D721Med (cell line): Measurements from ENCODE around the gene PSENEN.

Experiments
- DNase-seq: peaks from one replicate; pipeline ENCODE4 v3.0.0; 2011; ENCODE audit warnings: low spot score; ENCODE audit not compliant: insufficient read length
- FAIRE-seq: peaks from 2 replicates; lab custom pipeline; 2011; peaks lifted over from hg19 to GRCh38; lab: Jason Lieb, UNC
- TF ChIP-seq, protein P1 (sequence below): IDR thresholded peaks from 2 replicates; pipeline ENCODE4 v1.5.1; 2012; ENCODE audit warnings: mild to moderate bottlenecking, control low read depth; ENCODE audit not compliant: insufficient read depth; ENCODE audit errors: missing control alignments

PSENEN gene

DNA sequence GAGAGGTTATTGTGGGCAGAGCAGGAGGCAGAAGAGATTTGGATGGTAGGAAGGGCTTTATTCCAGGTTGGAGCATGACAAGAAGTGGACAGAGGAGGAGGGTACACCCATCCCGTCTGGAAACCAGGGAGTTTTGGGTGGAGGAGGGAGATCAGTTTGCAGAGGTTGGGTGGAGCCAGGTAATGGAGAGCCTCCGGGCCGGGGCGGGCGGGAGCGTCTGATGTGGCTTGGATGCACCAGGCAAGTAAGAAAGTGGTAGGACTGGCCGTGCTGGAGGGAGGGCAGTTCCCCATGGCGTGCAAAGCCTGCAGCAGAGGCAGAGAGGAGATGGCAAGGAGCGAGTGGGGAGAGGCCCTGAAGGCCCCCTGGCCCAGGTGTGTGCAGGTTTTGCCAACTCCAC, 14.1 kb upstream of the PSENEN start:
- TF ChIP-seq, protein P1, sequence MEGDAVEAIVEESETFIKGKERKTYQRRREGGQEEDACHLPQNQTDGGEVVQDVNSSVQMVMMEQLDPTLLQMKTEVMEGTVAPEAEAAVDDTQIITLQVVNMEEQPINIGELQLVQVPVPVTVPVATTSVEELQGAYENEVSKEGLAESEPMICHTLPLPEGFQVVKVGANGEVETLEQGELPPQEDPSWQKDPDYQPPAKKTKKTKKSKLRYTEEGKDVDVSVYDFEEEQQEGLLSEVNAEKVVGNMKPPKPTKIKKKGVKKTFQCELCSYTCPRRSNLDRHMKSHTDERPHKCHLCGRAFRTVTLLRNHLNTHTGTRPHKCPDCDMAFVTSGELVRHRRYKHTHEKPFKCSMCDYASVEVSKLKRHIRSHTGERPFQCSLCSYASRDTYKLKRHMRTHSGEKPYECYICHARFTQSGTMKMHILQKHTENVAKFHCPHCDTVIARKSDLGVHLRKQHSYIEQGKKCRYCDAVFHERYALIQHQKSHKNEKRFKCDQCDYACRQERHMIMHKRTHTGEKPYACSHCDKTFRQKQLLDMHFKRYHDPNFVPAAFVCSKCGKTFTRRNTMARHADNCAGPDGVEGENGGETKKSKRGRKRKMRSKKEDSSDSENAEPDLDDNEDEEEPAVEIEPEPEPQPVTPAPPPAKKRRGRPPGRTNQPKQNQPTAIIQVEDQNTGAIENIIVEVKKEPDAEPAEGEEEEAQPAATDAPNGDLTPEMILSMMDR, result no peak
- FAIRE-seq (no peak), DNase-seq (peak; percentile 12)

DNA sequence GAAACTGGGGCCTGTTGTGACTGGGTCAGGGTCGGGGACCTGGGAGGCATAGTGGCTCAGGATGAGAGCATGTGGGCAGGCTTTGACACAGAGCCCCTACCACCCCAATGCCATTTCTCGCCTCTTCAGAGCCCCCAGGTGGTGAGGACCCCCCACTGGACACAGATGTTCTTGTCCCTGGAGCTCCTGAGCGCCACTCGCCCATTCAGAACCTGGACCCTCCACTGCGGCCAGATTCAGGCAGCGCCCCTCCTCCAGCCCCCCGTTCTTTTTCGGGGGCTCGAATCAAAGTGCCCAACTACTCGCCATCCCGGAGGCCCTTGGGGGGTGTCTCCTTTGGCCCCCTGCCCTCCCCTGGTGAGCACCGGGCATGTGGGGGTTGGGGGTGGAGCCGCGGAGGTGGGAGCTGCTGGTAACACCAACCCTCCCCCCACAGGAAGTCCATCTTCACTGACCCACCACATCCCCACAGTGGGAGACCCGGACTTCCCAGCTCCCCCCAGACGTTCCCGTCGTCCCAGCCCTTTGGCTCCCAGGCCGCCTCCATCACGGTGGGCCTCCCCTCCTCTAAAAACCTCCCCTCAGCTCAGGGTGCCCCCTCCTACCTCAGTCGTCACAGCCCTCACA, 13.6 kb upstream of the PSENEN start:
- no peak for FAIRE-seq
- peak; percentile 15 for DNase-seq
- TF ChIP-seq, protein P1, result no peak

DNA sequence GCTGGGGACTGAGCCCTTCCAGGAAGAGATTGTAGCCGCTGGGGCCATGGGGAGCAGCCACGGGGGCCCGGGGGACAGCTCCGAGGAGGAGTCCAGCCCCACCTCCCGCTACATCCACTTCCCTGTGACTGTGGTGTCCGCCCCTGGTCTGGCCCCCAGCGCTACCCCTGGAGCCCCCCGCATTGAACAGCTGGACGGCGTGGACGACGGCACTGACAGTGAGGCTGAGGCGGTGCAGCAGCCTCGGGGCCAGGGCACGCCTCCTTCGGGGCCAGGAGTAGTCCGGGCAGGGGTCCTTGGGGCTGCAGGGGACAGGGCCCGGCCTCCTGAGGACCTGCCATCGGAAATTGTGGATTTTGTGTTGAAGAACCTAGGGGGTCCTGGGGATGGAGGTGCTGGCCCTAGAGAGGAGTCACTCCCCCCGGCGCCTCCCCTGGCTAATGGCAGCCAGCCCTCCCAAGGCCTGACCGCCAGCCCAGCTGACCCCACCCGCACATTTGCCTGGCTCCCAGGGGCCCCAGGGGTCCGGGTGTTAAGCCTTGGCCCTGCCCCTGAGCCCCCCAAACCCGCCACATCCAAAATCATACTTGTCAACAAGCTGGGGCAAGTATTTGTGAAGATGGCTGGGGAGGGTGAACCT, 12.8 kb upstream of the PSENEN start:
- DNase-seq (peak; percentile 20), FAIRE-seq (no peak)
- TF ChIP-seq, protein P1, result no peak

DNA sequence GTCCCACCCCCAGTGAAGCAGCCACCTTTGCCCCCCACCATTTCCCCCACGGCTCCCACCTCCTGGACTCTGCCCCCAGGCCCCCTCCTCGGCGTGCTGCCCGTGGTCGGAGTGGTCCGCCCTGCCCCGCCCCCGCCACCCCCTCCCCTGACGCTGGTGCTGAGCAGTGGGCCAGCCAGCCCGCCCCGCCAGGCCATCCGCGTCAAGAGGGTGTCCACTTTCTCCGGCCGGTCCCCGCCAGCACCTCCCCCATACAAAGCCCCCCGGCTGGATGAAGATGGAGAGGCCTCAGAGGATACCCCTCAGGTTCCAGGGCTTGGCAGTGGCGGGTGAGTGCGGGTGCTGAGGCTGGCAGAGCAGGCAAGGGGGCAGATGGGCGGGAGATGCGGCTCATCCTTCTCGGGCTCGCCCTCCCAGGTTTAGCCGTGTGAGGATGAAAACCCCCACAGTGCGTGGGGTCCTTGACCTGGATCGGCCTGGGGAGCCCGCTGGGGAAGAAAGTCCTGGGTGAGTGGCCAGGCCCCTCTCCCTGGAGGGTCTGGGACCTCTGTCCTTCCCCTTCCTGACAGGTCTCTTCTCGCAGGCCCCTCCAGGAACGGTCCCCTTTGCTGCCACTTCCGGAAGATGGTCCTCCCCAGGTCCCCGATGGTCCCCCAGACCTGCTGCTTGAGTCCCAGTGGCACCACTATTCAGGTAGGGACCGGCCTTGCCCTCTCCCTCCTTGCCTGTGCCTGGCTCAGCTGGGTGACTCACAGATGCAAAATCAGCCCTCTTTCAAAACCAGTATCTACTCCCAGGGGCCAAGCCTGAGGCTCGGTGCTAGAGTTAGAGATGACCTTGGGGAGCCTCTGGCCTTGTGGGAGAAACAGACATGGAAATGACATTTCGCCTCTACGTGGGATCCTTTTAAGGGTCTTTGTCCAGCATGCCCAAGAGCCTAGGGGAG, 12.0 kb upstream of the PSENEN start:
- DNase-seq, result no peak
- no peak for FAIRE-seq
- TF ChIP-seq, protein P1, result no peak

DNA sequence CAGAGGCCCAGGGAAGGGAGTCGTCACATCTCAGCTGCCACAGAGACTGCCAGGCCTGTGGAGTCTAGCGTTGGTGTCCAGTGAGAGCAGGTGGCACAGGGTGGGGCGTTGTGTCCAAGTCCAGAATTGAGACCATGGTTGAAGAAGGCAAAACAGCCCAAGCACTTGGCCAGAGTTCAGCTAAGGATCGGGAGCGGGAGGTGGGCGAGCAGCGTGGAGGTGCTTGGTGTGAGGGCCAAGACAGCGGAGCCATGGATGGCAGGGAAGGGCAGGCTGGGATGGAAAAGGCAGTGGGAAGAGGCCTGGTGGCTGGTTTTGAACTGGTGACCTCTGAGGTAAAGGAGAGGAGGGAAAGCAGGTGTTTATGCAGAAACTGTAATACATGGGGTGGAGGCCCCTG, 11.2 kb upstream of the PSENEN start:
- DNase-seq (no peak), FAIRE-seq (no peak)
- TF ChIP-seq, protein P1, result no peak

DNA sequence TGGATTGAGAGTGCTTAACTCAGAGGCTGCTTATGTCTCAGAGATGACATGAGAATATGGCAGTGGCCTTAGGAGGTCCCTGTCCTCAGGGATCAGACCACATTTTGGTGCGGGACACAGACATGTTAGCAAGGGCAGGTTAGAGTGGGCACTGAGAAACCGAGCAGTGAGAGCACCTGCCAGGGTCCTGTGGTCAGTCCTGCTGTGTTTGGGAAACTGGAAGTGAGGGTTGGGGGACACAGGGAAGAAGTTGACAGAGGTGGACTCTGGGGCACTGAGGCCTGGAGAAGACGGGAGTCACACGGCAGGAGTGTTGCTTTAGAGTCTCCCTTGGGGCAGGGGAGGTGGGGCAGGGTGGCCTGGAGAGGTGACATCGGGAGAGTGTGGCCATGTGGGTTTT, 10.6 kb upstream of the PSENEN start:
- FAIRE-seq (no peak), DNase-seq (no peak)
- TF ChIP-seq, protein P1, result no peak
